Measurements from ENCODE around the gene FXYD5. TPM values are rescaled to one million over a fixed set of nuclear protein-coding genes. Genes with fewer than 3 reads are reported as not detected.

FXYD5 gene
- total RNA-seq, 1 donor from 2014 or later: 81.0 TPM

DNA sequence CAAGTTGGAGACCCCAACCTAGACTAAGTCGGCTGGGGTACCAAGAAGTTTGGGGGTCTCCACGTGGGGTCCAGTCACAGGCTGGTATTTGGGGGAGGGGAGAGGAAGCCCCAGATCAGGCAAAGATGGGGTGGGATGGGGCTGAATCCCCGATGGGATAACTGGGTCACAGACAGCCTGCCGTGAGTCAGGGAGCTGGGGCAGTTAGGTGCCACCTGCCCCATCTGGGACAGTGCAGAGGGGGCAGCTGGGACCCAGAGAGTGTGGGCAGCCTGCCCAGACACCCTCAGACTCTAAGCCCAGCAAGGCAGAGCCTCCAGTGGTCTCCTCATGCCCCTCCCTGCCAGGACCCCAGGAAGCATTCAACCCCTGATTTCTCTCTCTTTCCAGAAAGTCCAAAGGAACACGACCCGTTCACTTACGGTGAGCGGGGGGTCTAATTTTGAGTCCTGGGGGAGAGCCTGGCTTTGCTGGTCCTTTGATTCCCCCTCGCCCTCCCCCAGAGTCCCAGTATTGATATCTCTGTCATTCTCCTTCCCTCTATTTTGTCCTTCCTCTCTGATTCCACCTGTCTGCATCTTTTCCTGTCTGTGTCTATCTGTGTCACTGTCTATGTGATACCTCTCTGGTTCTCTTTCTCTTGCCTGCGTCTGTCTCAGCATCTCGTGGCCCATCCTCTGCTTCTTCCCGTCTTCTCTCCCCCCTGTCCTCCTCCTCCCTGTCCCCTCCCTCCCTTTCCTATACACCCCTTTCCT is 14.2 kb upstream of the FXYD5 start:
- DNase-seq (ENCODE audit: extremely low spot score, unreplicated experiment): no peak
- Mint-ChIP-seq H3K27ac (ENCODE audit: unreplicated experiment) (no peak overlapping the region), H3K9me3 (ENCODE audit: unreplicated experiment) (no peaks in the 10 kb centered on the region), H3K27me3 (ENCODE audit: unreplicated experiment) (peaks cover 24% of the 10 kb centered on the region), H3K4me3 (ENCODE audit: unreplicated experiment) (no peak overlapping the region), H3K4me1 (ENCODE audit: unreplicated experiment) (peaks cover 38% of the 10 kb centered on the region), H3K36me3 (ENCODE audit: unreplicated experiment) (no peaks in the 10 kb centered on the region)
- TF ChIP-seq, protein P1, sequence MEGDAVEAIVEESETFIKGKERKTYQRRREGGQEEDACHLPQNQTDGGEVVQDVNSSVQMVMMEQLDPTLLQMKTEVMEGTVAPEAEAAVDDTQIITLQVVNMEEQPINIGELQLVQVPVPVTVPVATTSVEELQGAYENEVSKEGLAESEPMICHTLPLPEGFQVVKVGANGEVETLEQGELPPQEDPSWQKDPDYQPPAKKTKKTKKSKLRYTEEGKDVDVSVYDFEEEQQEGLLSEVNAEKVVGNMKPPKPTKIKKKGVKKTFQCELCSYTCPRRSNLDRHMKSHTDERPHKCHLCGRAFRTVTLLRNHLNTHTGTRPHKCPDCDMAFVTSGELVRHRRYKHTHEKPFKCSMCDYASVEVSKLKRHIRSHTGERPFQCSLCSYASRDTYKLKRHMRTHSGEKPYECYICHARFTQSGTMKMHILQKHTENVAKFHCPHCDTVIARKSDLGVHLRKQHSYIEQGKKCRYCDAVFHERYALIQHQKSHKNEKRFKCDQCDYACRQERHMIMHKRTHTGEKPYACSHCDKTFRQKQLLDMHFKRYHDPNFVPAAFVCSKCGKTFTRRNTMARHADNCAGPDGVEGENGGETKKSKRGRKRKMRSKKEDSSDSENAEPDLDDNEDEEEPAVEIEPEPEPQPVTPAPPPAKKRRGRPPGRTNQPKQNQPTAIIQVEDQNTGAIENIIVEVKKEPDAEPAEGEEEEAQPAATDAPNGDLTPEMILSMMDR (IDR thresholded peaks at IDR 0.05): no peak

DNA sequence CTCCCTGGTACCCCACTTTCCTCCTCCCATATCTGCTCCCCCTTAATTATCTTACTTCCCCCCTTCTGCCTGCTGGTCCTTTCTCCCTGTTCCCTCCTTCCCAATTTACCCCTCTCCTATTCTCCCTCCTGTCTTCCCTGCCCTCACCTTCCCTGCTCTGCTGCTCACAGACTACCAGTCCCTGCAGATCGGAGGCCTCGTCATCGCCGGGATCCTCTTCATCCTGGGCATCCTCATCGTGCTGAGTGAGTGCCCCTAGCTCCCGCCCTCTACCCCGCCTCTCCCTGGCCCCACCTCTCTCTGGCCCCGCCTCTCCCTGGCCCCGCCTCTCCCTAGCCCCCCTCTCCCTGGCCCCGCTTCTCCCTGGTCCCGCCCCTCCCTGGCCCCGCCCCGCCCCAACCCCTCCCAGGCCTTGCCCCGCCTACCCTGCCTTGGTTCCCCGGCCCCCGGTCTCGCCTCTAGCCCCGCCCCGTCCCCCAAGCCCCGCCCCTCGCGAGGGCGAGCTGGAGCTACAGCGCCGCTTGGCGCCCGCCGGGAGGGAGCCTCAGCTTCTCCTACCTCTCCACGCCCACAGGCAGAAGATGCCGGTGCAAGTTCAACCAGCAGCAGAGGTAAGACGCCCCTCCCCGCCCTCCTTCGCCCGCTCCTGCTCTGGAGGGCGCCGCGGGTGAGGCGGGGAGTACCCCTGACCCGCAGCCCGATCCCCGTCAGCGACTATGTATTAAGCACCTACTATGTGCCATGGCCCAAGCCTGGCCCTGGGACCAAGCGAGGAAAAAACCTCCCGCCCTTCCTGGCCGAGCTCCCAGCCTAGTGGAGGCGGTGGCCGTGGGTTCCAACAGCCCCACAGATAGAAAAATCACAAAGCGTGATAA is 13.3 kb upstream of the FXYD5 start:
- Mint-ChIP-seq H3K4me3 (ENCODE audit: unreplicated experiment) (peak overlapping the region; percentile 40), H3K4me1 (ENCODE audit: unreplicated experiment) (peaks cover 36% of the 10 kb centered on the region), H3K36me3 (ENCODE audit: unreplicated experiment) (no peaks in the 10 kb centered on the region), H3K27me3 (ENCODE audit: unreplicated experiment) (peaks cover 24% of the 10 kb centered on the region), H3K27ac (ENCODE audit: unreplicated experiment) (no peak overlapping the region), H3K9me3 (ENCODE audit: unreplicated experiment) (no peaks in the 10 kb centered on the region)
- TF ChIP-seq, protein P1 (IDR thresholded peaks at IDR 0.05): peak; percentile 38
- peak; percentile 94 for DNase-seq (ENCODE audit: extremely low spot score, unreplicated experiment)

DNA sequence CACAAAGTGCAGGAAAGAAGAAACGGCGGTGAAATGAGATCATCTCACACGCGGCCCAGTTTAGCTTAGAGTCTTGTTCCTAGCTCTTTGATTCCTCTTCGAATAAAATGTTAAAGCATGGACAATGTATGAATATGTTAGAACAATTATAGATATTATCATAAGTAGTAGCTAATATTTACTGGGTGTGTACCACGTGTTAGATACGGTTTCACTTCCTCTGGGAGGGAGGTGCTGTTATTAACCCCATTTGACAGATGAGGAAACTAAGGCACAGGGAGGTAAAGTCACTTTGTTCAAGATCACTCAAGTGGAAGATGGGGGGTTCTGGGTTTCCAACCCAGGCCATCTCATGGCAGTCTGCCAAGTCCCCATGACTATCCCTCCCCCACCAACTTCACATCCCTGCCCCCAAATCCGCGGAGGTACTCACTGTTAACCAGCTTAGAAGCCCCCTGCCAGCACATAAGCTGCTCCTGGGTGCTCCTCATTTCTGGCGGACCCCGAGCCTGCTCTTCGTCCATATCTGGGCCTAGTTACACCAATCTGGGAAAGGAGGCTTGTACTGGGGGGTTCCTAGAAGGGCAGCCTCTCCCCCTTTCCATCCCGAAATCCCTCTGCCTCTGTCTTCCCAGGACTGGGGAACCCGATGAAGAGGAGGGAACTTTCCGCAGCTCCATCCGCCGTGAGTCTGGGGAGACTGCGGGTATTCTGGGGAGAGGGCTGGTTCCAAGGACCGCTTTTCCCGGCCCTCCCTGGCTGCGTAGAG is 12.5 kb upstream of the FXYD5 start:
- H3K4me3 Mint-ChIP-seq (ENCODE audit: unreplicated experiment): no peak overlapping the region
- H3K36me3 Mint-ChIP-seq (ENCODE audit: unreplicated experiment): no peaks in the 10 kb centered on the region
- H3K27ac Mint-ChIP-seq (ENCODE audit: unreplicated experiment): no peak overlapping the region
- no peaks in the 10 kb centered on the region for H3K9me3 Mint-ChIP-seq (ENCODE audit: unreplicated experiment)
- peaks cover 36% of the 10 kb centered on the region for H3K4me1 Mint-ChIP-seq (ENCODE audit: unreplicated experiment)
- peaks cover 24% of the 10 kb centered on the region for H3K27me3 Mint-ChIP-seq (ENCODE audit: unreplicated experiment)
- TF ChIP-seq, protein P1 (IDR thresholded peaks at IDR 0.05): no peak
- DNase-seq (ENCODE audit: extremely low spot score, unreplicated experiment): no peak

DNA sequence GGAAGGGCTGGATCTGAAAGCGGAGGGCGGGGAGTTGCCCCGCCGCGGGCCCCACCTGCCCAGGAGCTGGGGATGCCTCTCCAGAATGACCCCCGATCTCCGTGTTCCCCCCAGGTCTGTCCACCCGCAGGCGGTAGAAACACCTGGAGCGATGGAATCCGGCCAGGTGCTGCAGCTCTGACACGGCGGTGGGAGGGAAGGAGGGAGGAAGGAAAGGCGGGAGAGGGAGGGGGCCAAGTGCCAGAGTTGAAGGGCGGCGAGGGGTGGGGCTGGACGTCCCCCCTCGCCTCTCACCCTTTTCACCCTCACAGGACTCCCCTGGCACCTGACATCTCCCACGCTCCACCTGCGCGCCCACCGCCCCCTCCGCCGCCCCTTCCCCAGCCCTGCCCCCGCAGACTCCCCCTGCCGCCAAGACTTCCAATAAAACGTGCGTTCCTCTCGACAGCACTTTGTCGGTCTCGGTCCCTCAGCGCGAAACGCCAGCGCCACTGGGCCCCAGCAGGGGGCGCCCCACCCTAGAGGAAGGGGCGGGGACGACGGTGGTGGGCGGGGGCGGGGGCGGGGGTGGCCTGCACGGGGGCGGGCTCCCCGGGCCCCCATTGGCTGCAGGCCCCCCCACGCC is 11.8 kb upstream of the FXYD5 start:
- Mint-ChIP-seq H3K36me3 (ENCODE audit: unreplicated experiment) (no peaks in the 10 kb centered on the region), H3K27ac (ENCODE audit: unreplicated experiment) (no peak overlapping the region), H3K4me3 (ENCODE audit: unreplicated experiment) (no peak overlapping the region), H3K27me3 (ENCODE audit: unreplicated experiment) (peaks cover 21% of the 10 kb centered on the region), H3K4me1 (ENCODE audit: unreplicated experiment) (peaks cover 41% of the 10 kb centered on the region), H3K9me3 (ENCODE audit: unreplicated experiment) (no peaks in the 10 kb centered on the region)
- DNase-seq (ENCODE audit: extremely low spot score, unreplicated experiment): no peak
- TF ChIP-seq, protein P1 (IDR thresholded peaks at IDR 0.05): peak; percentile 66

Measured in osteocyte (in vitro differentiated cells).